H9 (cell line): Measurements from ENCODE around the gene VCP. TPM values are rescaled to one million over a fixed set of nuclear protein-coding genes. Genes with fewer than 3 reads are reported as not detected.

Experiments used
- DNase-seq: peaks from one replicate; pipeline ENCODE4 v3.0.0-alpha.2; 2017
- H2AFZ ChIP-seq: one replicate; pipeline ENCODE4 v1.6.1; 2013; ENCODE audit warnings: mild to moderate bottlenecking, low read length, control low read depth, moderate library complexity
- H2AK5ac ChIP-seq: 2 replicates; pipeline ENCODE4 v1.6.1; 2013; ENCODE audit warnings: low read length, control low read depth, mixed read lengths; ENCODE audit not compliant: insufficient read length
- H2BK120ac ChIP-seq: one replicate; pipeline ENCODE4 v1.6.1; 2013; ENCODE audit warnings: low read depth, mild to moderate bottlenecking, low read length, control low read depth, inconsistent platforms; ENCODE audit not compliant: poor library complexity, severe bottlenecking
- H2BK12ac ChIP-seq: 2 replicates; pipeline ENCODE4 v1.6.1; 2013; ENCODE audit warnings: low read length, control low read depth, mixed read lengths, low read depth; ENCODE audit not compliant: insufficient read length
- H2BK15ac ChIP-seq: 2 replicates; pipeline ENCODE4 v1.6.1; 2013; ENCODE audit warnings: low read depth, low read length, control low read depth
- H2BK20ac ChIP-seq: one replicate; pipeline ENCODE4 v1.6.1; 2013; ENCODE audit warnings: low read depth, mild to moderate bottlenecking, low read length, control low read depth, inconsistent platforms; ENCODE audit not compliant: poor library complexity, severe bottlenecking
- H2BK5ac ChIP-seq: 2 replicates; pipeline ENCODE4 v1.6.1; 2013; ENCODE audit warnings: low read length, control low read depth, mixed read lengths; ENCODE audit not compliant: insufficient read length
- H3K14ac ChIP-seq: 2 replicates; pipeline ENCODE4 v1.6.1; 2013; ENCODE audit warnings: low read length, control low read depth; ENCODE audit not compliant: insufficient read depth
- H3K18ac ChIP-seq: 2 replicates; pipeline ENCODE4 v1.6.1; 2013; ENCODE audit warnings: low read depth, mild to moderate bottlenecking, mixed read lengths, low read length, control low read depth; ENCODE audit not compliant: insufficient read length
- H3K23ac ChIP-seq: 2 replicates; pipeline ENCODE4 v1.6.1; 2013; ENCODE audit warnings: low read length, control low read depth, mixed read lengths, low read depth; ENCODE audit not compliant: insufficient read length
- H3K23me2 ChIP-seq: 2 replicates; pipeline ENCODE4 v1.6.1; 2013; ENCODE audit warnings: low read depth, mild to moderate bottlenecking, mixed read lengths, low read length, control low read depth; ENCODE audit not compliant: insufficient read length, poor library complexity, severe bottlenecking
- H3K27ac ChIP-seq: 2 replicates; pipeline ENCODE4 v1.5.1; 2013; ENCODE audit warnings: low read length, control low read depth, mixed read lengths, low read depth; ENCODE audit not compliant: insufficient read length
- H3K27me3 ChIP-seq: 2 replicates; pipeline ENCODE4 v1.6.1; 2013; ENCODE audit warnings: low read length, control low read depth, inconsistent platforms; ENCODE audit not compliant: insufficient read depth
- H3K4ac ChIP-seq: 2 replicates; pipeline ENCODE4 v1.6.1; 2013; ENCODE audit warnings: low read depth, mild to moderate bottlenecking, control low read depth, inconsistent platforms, low read length, moderate library complexity
- H3K4me1 ChIP-seq: 2 replicates; pipeline ENCODE4 v1.6.1; 2013; ENCODE audit warnings: low read length, control low read depth, inconsistent platforms; ENCODE audit not compliant: insufficient read depth
- H3K4me2 ChIP-seq: 2 replicates; pipeline ENCODE4 v1.6.1; 2013; ENCODE audit warnings: low read length, control low read depth, mixed read lengths; ENCODE audit not compliant: insufficient read length, insufficient read depth
- H3K56ac ChIP-seq: 2 replicates; pipeline ENCODE4 v1.6.1; 2013; ENCODE audit warnings: low read depth, mild to moderate bottlenecking, mixed read lengths, low read length, control low read depth; ENCODE audit not compliant: insufficient read length
- H3K79me1 ChIP-seq: 2 replicates; pipeline ENCODE4 v1.6.1; 2013; ENCODE audit warnings: low read depth, mild to moderate bottlenecking, moderate library complexity, low read length, control low read depth, inconsistent platforms; ENCODE audit not compliant: insufficient read depth, poor library complexity, severe bottlenecking
- H3K79me2 ChIP-seq: 2 replicates; pipeline ENCODE4 v1.6.1; 2013; ENCODE audit warnings: low read length, control low read depth, inconsistent platforms; ENCODE audit not compliant: insufficient read depth
- H3K9ac ChIP-seq: 2 replicates; pipeline ENCODE4 v1.6.1; 2013; ENCODE audit warnings: low read length, control low read depth, mixed read lengths; ENCODE audit not compliant: insufficient read length; ENCODE audit errors: extremely low read depth
- H3K9me3 ChIP-seq: one replicate; pipeline ENCODE4 v1.6.1; 2013; ENCODE audit warnings: low read depth, low read length, inconsistent platforms; ENCODE audit not compliant: control insufficient read depth
- H3T11ph ChIP-seq: one replicate; pipeline ENCODE4 v1.6.1; 2013; ENCODE audit warnings: mild to moderate bottlenecking, low read length, control low read depth, inconsistent platforms
- H4K20me1 ChIP-seq: one replicate; pipeline ENCODE4 v1.6.1; 2013; ENCODE audit not compliant: control insufficient read depth, insufficient read length, insufficient read depth
- H4K5ac ChIP-seq: 2 replicates; pipeline ENCODE4 v1.6.1; 2013; ENCODE audit warnings: low read depth, mild to moderate bottlenecking, mixed read lengths, low read length, control low read depth; ENCODE audit not compliant: insufficient read length
- H4K8ac ChIP-seq: replicated peaks from 2 replicates; pipeline ENCODE4 v1.6.1; 2013; ENCODE audit warnings: low read length, control low read depth, mixed read lengths, low read depth; ENCODE audit not compliant: insufficient read length
- H4K91ac ChIP-seq: 2 replicates; pipeline ENCODE4 v1.6.1; 2013; ENCODE audit warnings: low read depth, mild to moderate bottlenecking, moderate library complexity, mixed read lengths, low read length, control low read depth; ENCODE audit not compliant: insufficient read length
- H3K27ac Mint-ChIP-seq, 3 experiments: 2 replicates in 2 of 3; 3 replicates in 1 of 3; pipeline ENCODE4 v1.8.0; 2020 to 2021; ENCODE audit warnings: mixed read lengths in 3 of 3, mild to moderate bottlenecking in 1 of 3, moderate library complexity in 1 of 3
- H3K27me3 Mint-ChIP-seq: 2 replicates; pipeline ENCODE4 v1.8.0; 2021; ENCODE audit warnings: low read depth, mild to moderate bottlenecking, moderate library complexity, mixed read lengths
- H3K36me3 Mint-ChIP-seq, 3 experiments: 2 replicates in 2 of 3; 3 replicates in 1 of 3; pipeline ENCODE4 v1.8.0; 2020 to 2021; ENCODE audit warnings: low read depth in 3 of 3, mixed read lengths in 3 of 3; ENCODE audit not compliant: insufficient read depth in 1 of 3
- H3K4me1 Mint-ChIP-seq, 2 experiments: 2 replicates each; pipeline ENCODE4 v1.8.0; 2020; ENCODE audit warnings: mixed read lengths in 2 of 2
- H3K4me3 Mint-ChIP-seq, 2 experiments: 2 replicates in 1 of 2; 3 replicates in 1 of 2; pipeline ENCODE4 v1.8.0; 2020 to 2021; ENCODE audit warnings: mild to moderate bottlenecking in 2 of 2, mixed read lengths in 2 of 2, moderate library complexity in 1 of 2
- H3K9me3 Mint-ChIP-seq, 2 experiments: 2 replicates in 1 of 2; 3 replicates in 1 of 2; pipeline ENCODE4 v1.8.0; 2020; ENCODE audit warnings: mild to moderate bottlenecking in 2 of 2, mixed read lengths in 2 of 2, moderate library complexity in 1 of 2
- WGBS: extraction: QIAGEN DNeasy Blood & Tissue Kit; methylation state at CpG from one replicate; pipeline ENCODE4 v1.1.7; 2013; ENCODE audit warnings: missing lambda C conversion rate, low lambda C conversion rate, mixed read lengths; ENCODE audit not compliant: insufficient read length; ENCODE audit errors: extremely low coverage; 5-methylcytosine and 5-hydroxymethylcytosine counted together
- total RNA-seq: library from RNA; stranded (reverse); gene quantifications from 2 replicates; pipeline ENCODE4 v1.2.1, GENCODE V29; 2021
- TF ChIP-seq, protein P1 (sequence below): fragments of 200-600 bp; sonication (generic); conservative IDR thresholded peaks from 3 replicates; pipeline ENCODE4 v1.8.0; 2021; ENCODE audit warnings: antibody characterized with exemption, mild to moderate bottlenecking

The VCP gene
- total RNA-seq, 1 experiment from 2014 or later = 407 TPM

GRCh38 chr9:35085078-35085477, 12.7 kb upstream of the VCP start:
- no peak overlapping the region for H2BK12ac ChIP-seq
- H3K9me3 ChIP-seq = no peaks in the 10 kb centered on the region
- no peak overlapping the region for H3K56ac ChIP-seq
- TF ChIP-seq, protein P1, sequence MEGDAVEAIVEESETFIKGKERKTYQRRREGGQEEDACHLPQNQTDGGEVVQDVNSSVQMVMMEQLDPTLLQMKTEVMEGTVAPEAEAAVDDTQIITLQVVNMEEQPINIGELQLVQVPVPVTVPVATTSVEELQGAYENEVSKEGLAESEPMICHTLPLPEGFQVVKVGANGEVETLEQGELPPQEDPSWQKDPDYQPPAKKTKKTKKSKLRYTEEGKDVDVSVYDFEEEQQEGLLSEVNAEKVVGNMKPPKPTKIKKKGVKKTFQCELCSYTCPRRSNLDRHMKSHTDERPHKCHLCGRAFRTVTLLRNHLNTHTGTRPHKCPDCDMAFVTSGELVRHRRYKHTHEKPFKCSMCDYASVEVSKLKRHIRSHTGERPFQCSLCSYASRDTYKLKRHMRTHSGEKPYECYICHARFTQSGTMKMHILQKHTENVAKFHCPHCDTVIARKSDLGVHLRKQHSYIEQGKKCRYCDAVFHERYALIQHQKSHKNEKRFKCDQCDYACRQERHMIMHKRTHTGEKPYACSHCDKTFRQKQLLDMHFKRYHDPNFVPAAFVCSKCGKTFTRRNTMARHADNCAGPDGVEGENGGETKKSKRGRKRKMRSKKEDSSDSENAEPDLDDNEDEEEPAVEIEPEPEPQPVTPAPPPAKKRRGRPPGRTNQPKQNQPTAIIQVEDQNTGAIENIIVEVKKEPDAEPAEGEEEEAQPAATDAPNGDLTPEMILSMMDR = no peak
- H4K91ac ChIP-seq = no peak overlapping the region
- no peak overlapping the region for H3K14ac ChIP-seq
- no peak overlapping the region for H2AFZ ChIP-seq
- Mint-ChIP-seq H3K36me3 (peaks cover 5 to 26% (median 21%) of the 10 kb centered on the region in 3 experiments; a peak in 6 of 7 replicates), H3K4me3 (no peak overlapping the region), H3K27ac (no peak overlapping the region), H3K9me3 (no peaks in the 10 kb centered on the region), H3K4me1 (peaks cover 0 to 3% of the 10 kb centered on the region in 2 experiments; a peak in 2 of 4 replicates), H3K27me3 (no peaks in the 10 kb centered on the region)
- H2BK20ac ChIP-seq = no peak overlapping the region
- no peak overlapping the region for H2BK5ac ChIP-seq
- no peak for DNase-seq
- no peak overlapping the region for H2AK5ac ChIP-seq
- H3T11ph ChIP-seq = no peak overlapping the region
- no peak overlapping the region for H3K23ac ChIP-seq
- H2BK120ac ChIP-seq = no peak overlapping the region
- no peak overlapping the region for H3K27ac ChIP-seq
- no peak overlapping the region for H4K5ac ChIP-seq
- no CpG with 5 or more reads among the region's 2 CpGs for WGBS
- no peak overlapping the region for H2BK15ac ChIP-seq
- H3K4ac ChIP-seq = no peak overlapping the region
- H3K9ac ChIP-seq = no peak overlapping the region
- no peaks in the 10 kb centered on the region for H3K79me1 ChIP-seq
- no peak overlapping the region for H3K18ac ChIP-seq
- no peaks in the 10 kb centered on the region for H4K20me1 ChIP-seq
- H3K27me3 ChIP-seq = no peaks in the 10 kb centered on the region
- H4K8ac ChIP-seq = no peak overlapping the region
- H3K23me2 ChIP-seq = no peaks in the 10 kb centered on the region
- H3K79me2 ChIP-seq = no peaks in the 10 kb centered on the region
- H3K4me1 ChIP-seq = no peaks in the 10 kb centered on the region
- H3K4me2 ChIP-seq = no peak overlapping the region
